Left forelimb (tissue), 1 donor: Measurements from ENCODE around the gene TMEM150A.
"Not testable (repeated sequence)": the region's sequence is repeated elsewhere in the genome, so short reads cannot be mapped to it uniquely, and the experiment has no call there.

Source experiments
- DNase-seq: peaks from one replicate; pipeline ENCODE4 v3.0.0-alpha.2; 2018; ENCODE audit warnings: low spot score

Gene TMEM150A

GRCh38 chr2:85564144-85564563 lies 38.3 kb downstream of the TMEM150A start:
- no peak for DNase-seq

GRCh38 chr2:85561280-85562212 lies 41.0 kb downstream of the TMEM150A start, which contains the start of gene GGCX:
Gene GGCX, minus strand, starts transcription at chr2:85561493. Its CDS starts 65 bp downstream, at chr2:85561428.
- peak; percentile 95 for DNase-seq

- DNase-seq: no peak
Measured at GRCh38 chr2:85560812-85561279, 41.7 kb downstream of the TMEM150A start.

- DNase-seq: not testable (repeated sequence)
Measured at GRCh38 chr2:85560403-85560726, 42.1 kb downstream of the TMEM150A start.

GRCh38 chr2:85558160-85558559 lies 44.3 kb downstream of the TMEM150A start:
- no peak for DNase-seq

DNA sequence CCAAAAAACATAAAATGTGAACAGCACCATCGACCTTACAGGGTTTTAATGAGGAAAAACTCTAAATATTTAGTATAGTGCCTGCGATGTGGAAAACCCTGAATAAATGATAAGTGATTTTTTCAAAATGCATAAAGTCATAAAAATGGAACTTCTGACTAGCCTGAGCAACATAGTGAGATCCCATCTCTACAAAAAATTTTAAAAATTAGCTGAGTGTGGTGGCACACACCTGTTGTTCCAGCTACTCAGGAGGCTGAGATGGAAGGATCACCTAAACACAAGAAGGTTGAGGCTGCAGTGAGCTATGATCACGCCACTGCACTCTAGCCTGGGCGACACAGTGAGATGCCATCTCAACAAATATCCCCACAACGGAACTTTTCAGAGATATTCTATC lies 45.4 kb downstream of the TMEM150A start:
- no peak for DNase-seq

- no peak for DNase-seq
Measured at GRCh38 chr2:85554980-85555612, 47.4 kb downstream of the TMEM150A start.

DNA sequence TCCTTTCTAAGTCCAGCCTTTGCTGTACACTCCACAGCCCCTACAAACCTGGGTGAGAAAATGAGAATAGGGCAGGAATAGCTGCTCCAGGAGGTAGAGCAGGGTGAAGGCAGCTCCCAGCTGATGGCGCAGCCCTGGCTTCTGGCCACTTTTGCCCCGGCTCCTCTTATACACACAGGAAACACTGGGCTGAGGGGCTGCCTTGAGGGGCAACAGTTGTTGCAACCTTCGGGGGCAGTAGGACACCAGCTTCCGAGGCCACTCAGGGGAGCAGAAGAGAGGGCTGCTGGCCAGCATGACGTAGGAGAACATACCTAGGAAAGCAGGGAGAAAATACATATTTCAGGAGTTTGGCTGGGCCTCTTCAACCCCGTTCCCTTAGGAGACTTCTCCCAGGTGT lies 49.3 kb downstream of the TMEM150A start:
- no peak for DNase-seq

DNA sequence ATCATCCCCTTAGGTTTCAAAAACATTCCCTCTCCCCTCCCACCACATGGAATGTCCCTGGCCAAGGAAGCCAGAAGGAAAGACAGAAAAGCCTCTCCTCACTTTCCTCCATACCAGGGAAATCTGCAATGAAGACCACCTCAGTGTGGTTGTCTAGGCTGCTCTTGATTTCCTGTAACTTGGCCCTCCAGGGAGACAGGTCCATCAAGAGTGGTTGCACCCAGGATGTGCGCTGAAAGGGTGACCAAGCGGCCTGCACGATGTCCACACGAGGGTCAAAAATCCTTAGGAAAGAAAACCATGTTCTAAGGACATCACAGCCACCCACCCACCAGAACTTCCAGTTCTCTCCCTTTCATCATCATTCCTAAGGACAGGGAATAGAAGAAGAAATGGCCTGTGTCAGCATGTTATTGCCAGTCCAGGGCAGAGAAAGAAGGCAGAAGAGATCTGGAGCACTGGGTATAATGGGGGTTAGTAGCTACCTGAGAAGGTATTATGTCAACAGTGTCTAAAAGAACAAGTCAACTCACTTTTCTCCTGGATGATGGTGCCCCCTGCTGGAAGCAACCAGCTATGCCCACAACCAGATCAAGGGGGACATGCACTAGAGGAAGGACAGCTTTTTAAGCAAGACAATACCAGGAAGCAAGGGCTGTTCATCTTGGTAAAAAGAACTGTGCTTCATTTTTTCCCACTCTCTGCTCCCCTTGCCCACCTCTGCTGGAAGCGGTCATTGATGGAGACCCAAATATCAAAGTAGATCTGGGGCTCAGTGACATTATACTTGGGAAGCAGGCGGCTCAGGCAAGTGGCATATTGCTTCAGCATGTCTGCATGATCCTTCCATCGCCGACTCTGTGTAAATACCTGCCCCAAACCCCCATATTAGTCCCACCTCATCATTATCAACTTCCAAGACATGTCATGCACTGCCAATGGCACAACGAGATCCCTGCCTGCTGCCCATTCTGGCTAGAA lies 50.5 kb downstream of the TMEM150A start:
- peak; percentile 83 for DNase-seq

DNA sequence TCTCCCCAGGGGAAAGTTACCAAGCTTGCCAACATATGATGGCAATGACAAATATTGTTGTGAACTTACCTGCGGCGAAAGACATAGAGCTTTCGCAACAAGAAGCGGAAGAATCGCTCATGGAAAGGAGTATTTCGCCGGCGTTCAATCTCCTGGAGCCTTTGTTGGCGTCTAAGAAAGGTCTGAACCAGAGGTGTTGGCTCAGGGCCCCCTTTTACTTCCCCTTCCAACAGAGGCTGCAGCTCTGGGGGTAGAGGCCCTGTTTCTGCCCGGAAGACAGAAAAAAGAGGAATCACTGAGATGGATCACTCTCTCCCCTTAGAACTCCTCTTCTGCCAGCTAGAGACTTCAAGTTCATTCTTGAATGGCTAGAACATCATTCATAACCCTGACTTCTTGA lies 52.0 kb downstream of the TMEM150A start:
- no peak for DNase-seq

GRCh38 chr2:85549826-85550225 lies 52.7 kb downstream of the TMEM150A start:
- no peak for DNase-seq

DNA sequence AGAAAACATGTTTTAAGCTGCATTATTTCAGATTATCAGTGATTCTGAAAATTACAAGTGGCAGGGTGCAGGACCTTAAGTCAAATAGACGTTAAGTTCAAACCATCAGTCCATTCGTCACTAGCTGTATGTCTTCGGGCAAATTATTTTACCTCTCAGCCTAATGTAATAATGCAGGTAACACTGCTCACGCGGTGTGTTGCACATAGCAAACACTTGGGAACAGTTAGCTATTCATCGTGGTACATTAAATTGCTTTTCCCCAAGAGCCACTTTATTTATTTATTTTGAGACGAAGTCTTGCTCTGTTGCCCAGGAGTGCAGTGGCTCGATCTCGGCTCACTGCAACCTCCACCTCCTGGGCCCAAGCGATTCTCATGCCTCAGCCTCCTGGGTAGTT lies 53.4 kb downstream of the TMEM150A start:
- DNase-seq: no peak

DNA sequence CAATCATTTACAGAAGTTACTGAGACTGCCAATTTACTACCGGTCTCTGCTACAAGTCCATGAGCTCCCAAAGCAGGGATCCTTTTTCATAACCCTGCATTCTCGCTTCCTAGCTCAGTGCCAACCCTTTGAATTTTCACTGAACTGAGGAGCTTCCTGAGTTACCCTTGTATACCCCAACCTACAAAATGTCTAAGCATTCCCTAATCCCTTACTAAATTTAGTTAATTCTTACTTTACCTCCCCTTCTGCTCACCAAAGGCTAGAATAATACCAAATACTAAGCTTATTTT lies 53.9 kb downstream of the TMEM150A start:
- no peak for DNase-seq
